GM12873 (cell line): ENCODE results near the gene TMEM59.

Experiments used
- CTCF ChIP-seq: IDR thresholded peaks from 2 replicates; pipeline ENCODE4 v1.5.1; 2012; ENCODE audit warnings: low read depth, mild to moderate bottlenecking, moderate library complexity, low read length, control low read depth; ENCODE audit not compliant: insufficient read depth; ENCODE audit errors: missing control alignments

TMEM59 gene

DNA sequence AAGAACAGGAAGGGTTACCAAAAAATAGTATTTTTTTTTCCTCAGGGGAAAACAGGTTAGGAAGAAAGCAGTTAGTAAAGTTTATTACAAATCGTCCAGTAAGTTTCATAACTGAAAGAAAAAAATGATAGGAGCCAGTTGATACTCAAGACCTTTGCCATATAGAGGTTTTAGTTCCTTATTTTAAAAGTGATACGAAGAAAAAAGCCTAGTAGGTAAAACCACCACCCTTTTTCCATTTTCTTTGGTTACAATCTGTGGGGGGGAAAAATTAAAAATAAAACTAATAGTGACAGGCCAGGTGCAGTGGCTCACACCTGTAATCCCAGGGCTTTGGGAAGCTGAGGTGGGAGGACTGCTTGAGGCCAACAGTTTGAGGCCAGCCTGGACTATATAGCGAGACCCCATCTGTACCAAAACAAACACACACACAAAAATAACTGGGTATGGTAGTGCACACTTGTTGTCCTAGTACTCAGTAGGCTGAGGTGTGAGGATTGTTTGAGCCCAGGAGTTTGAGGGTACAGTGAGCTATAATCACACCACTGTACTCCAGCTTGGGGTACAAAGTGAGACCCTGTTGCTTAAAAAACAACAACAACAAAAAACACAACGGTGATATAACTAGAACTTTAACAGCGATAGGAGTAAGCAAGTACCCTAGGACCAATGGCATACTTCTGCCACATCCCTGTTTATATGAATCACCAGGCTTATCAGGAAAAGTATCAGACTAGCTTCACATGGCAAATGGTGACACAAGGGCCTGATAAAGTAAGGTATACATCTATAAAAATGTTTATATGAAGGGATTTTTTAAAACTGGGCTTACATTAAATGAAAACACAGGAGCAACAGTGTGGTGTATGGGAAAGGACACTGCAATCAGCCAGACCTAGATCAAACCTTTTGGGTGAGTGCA lies 5.4 kb downstream of the TMEM59 start:
- no peak for TF ChIP-seq CTCF

- no peak for TF ChIP-seq CTCF
These were observed 6.2 kb downstream of the TMEM59 start for GRCh38 chr1:54046671-54047383.

GRCh38 chr1:54045496-54045895 lies 7.5 kb downstream of the TMEM59 start:
- no peak for TF ChIP-seq CTCF

- TF ChIP-seq CTCF = no peak
These were observed 11.2 kb downstream of the TMEM59 start for GRCh38 chr1:54041806-54042205.

DNA sequence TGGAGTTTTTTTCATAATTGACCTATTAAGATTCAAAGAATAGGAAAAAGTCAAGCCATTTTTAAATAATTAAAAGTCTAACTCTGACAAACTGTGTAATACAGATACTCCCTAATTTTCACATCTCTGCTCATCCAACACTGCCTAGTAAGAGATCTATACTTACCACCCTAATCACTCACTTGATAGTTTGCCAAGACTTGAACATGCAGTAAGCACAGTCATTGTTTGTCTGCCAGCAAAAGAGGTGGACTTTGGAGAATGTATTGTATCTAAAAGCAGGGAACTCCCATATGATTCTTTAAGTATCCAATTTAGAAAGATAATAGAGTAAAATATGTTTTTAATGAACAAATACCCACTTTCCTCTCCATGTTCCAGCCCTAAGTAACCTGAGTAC lies 15.5 kb downstream of the TMEM59 start:
- no peak for TF ChIP-seq CTCF

GRCh38 chr1:54028306-54029251 lies 24.4 kb downstream of the TMEM59 start:
- no peak for TF ChIP-seq CTCF
